HPDE6-E6E7 (cell line): Measurements from ENCODE around the gene PLAC1.

Experiments used
- DNase-seq: peaks from one replicate; pipeline ENCODE4 v3.0.0; 2011; ENCODE audit warnings: missing footprints; ENCODE audit errors: extremely low spot score

Gene PLAC1

GRCh38 chrX:134543288-134543687 is 115.0 kb downstream of the PLAC1 start:
- no peak for DNase-seq

GRCh38 chrX:134542485-134542884 is 115.8 kb downstream of the PLAC1 start:
- DNase-seq, result no peak

GRCh38 chrX:134541906-134542305 is 116.4 kb downstream of the PLAC1 start:
- DNase-seq, result no peak

- DNase-seq, result no peak
Observed at GRCh38 chrX:134538316-134538715, 120.0 kb downstream of the PLAC1 start.

GRCh38 chrX:134537179-134537955 is 120.9 kb downstream of the PLAC1 start:
- DNase-seq, result no peak

GRCh38 chrX:134533952-134534351 is 124.3 kb downstream of the PLAC1 start:
- no peak for DNase-seq

GRCh38 chrX:134533352-134533751 is 124.9 kb downstream of the PLAC1 start:
- no peak for DNase-seq

- no peak for DNase-seq
Observed at GRCh38 chrX:134530845-134531244, 127.4 kb downstream of the PLAC1 start.

- no peak for DNase-seq
Observed at GRCh38 chrX:134529481-134529880, 128.8 kb downstream of the PLAC1 start.

- DNase-seq, result no peak
Observed at GRCh38 chrX:134528960-134529359, 129.3 kb downstream of the PLAC1 start.

GRCh38 chrX:134526399-134526798 is 131.9 kb downstream of the PLAC1 start:
- no peak for DNase-seq

- no peak for DNase-seq
Observed at GRCh38 chrX:134525086-134525792, 133.0 kb downstream of the PLAC1 start.

- DNase-seq, result no peak
Observed at GRCh38 chrX:134524181-134524580, 134.1 kb downstream of the PLAC1 start.

- no peak for DNase-seq
Observed at GRCh38 chrX:134520860-134521390, 137.3 kb downstream of the PLAC1 start.
